ENCODE measurements around the gene SEMA3B.
A peak's percentile ranks its signal among the peaks of the same experiment; 100 is the strongest.

Gene SEMA3B

GRCh38 chr3:50319181-50319893 is 50.4 kb downstream of the SEMA3B start:
- DNase-seq: no peak

- no peak for DNase-seq
Measured at GRCh38 chr3:50319894-50320625, 51.1 kb downstream of the SEMA3B start.

- peak; percentile 40 for DNase-seq
Measured at GRCh38 chr3:50320853-50321335, 51.9 kb downstream of the SEMA3B start.

GRCh38 chr3:50321336-50322114 is 52.6 kb downstream of the SEMA3B start:
- DNase-seq: peak; percentile 70

- no peak for DNase-seq
Measured at GRCh38 chr3:50322115-50322385, 53.1 kb downstream of the SEMA3B start.

GRCh38 chr3:50322386-50323091 is 53.6 kb downstream of the SEMA3B start, which contains the start of gene HYAL2:
TSS of gene HYAL2 (minus strand) at chr3:50322745. CDS start at chr3:50320489, 2,256 bp downstream.
- peak; percentile 47 for DNase-seq

- DNase-seq: no peak
Measured at GRCh38 chr3:50323092-50323600, 54.2 kb downstream of the SEMA3B start.

GRCh38 chr3:50323614-50324199 is 54.8 kb downstream of the SEMA3B start:
- DNase-seq: no peak

- DNase-seq: peak; percentile 17
Measured at GRCh38 chr3:50324351-50325112, 55.6 kb downstream of the SEMA3B start.

GRCh38 chr3:50325113-50325480 is 56.1 kb downstream of the SEMA3B start:
- DNase-seq: no peak

- no peak for DNase-seq
Measured at GRCh38 chr3:50325497-50326181, 56.7 kb downstream of the SEMA3B start.

- DNase-seq: no peak
Measured at GRCh38 chr3:50326182-50326541, 57.2 kb downstream of the SEMA3B start.

GRCh38 chr3:50327129-50327528 is 58.2 kb downstream of the SEMA3B start:
- DNase-seq: no peak
